ENCODE measurements around the gene ALG11.

- TF ChIP-seq YY1 (IDR thresholded peaks at IDR 0.05; ENCODE audit: insufficient read depth, insufficient read length) (no peak), SUZ12 (IDR thresholded peaks at IDR 0.05; ENCODE audit: extremely low read depth, insufficient read depth, insufficient read length) (no peak)
Observed at GRCh38 chr13:52004511-52005170, 7.6 kb upstream of the ALG11 start.

All from NT2/D1 (cell line).